Frontal cortex (tissue), 4 donors: ENCODE results near the gene RNU2-63P. TPM values are rescaled to one million over a fixed set of nuclear protein-coding genes. Genes with fewer than 3 reads are reported as not detected.
"Not testable (repeated sequence)": the region's sequence is repeated elsewhere in the genome, so short reads cannot be mapped to it uniquely, and the experiment has no call there.

ENCODE experiments used
- DNase-seq, 2 donors: peaks; one replicate each; pipeline ENCODE4 v3.0.0; 2012; ENCODE audit warnings: low spot score in 2 of 2
- FAIRE-seq: peaks from 2 replicates; lab custom pipeline; 2012; peaks lifted over from hg19 to GRCh38; lab: Jason Lieb, UNC
- total RNA-seq: library from RNA; depleted of rRNA; stranded (reverse); fragments of >200 nt; gene quantifications from one replicate; pipeline ENCODE4 v1.2.3, GENCODE V29; 2014
- donor health status: control.
- donor health status: control.
- donor health status: control.

The RNU2-63P gene
- total RNA-seq, 1 donor from 2014 or later, result not detected

- FAIRE-seq (no peak), DNase-seq (no peak)
These were observed 15.8 kb upstream of the RNU2-63P start for GRCh38 chr2:88032070-88032702.

DNA sequence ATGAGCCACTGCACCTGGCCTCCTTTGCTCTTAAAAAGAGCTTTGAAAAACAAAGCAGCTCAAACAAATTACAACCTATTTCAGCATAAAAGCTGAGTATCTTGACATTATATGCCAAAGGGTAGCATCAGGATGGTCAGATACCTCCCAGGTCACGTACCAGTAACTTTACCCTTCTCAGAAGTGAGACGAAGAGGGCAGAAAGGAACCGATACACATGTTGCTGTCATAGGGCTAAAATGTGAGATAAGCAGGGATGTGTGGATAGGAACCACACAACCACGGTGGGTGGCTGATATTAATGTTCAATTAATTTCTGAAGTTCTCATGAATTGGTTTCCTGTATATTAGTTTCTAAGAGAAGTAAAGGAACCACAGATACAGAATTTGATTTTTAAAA lies 12.6 kb upstream of the RNU2-63P start:
- no peak for DNase-seq
- no peak for FAIRE-seq

DNA sequence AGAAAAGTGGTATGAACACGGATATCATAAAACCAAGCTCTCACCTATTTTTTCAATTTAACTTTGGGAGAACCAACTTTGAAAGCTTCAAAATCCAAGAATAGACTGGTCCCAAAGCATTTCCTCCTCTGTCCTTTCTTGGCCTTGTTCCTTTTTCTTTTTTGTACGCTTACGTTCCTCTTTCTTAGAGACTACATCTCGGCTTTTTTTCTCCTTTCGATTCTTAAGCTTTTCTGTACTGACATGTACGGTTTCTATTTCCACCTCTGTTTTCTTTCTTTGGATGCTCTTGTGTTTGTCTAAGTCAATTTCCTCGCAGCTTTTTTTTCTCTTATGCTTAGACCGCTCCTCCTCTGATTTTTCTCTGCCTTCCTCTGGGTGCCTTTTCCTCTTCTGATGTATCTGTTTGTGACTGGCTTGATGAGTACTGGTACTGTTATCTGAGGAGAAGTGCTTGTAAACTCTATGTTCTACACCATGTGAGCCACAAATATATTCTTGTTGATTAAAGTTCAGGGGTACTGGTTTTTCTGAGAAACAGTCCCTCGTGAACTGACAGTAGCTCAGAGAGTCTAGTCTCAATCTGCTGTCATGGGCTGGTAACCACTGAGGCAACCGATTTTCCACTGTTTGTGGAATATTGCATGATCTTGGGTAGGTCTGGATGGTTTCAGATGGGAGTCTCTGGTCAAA lies 11.5 kb upstream of the RNU2-63P start:
- FAIRE-seq (no peak), DNase-seq (no peak)

GRCh38 chr2:88024509-88024908 lies 8.2 kb upstream of the RNU2-63P start:
- no peak for DNase-seq
- FAIRE-seq, result no peak

GRCh38 chr2:88022669-88022921 lies 6.2 kb upstream of the RNU2-63P start:
- no peak for FAIRE-seq
- no peak for DNase-seq

- no peak for FAIRE-seq
- DNase-seq, result no peak
These were observed 3.6 kb upstream of the RNU2-63P start for GRCh38 chr2:88019985-88020384.

DNA sequence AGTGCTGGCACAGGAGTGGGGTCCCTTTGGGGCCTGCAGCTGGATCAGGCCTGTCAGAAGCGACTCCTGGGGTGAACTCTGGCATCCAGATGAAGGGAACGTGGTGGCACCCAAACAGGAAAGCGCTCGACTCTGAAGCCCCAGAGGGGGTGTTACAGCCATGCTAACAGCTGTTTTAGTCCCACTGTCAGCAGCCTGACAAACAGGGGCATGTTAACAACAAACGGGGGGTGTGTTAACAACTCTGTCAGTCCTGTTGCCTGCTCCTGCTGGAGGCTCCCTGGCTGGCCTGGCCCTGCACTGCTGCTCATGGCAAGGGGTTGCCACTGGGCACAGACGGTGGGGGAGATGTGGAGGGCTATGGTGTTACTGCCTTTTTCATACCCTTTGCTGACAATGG lies 2.6 kb upstream of the RNU2-63P start:
- FAIRE-seq, result no peak

GRCh38 chr2:88018077-88018805 lies 1.9 kb upstream of the RNU2-63P start:
- not testable (repeated sequence) for DNase-seq, FAIRE-seq

More for the DNA sequence above, 2.6 kb upstream of the RNU2-63P start:
- no peak for DNase-seq

DNA sequence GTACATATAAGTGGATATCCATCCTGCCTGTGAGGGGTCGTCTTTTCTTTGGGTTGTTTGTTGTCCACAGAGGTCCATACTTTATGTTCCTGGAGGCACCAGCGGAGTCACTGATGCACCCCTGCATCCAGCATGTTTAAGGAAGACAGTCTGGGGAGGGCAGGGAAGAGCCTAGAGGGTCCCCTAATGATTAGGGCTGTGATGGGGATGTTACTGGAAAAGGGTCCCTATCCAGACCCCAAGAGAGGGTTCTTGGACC lies 1.4 kb upstream of the RNU2-63P start:
- DNase-seq, FAIRE-seq: not testable (repeated sequence)

DNA sequence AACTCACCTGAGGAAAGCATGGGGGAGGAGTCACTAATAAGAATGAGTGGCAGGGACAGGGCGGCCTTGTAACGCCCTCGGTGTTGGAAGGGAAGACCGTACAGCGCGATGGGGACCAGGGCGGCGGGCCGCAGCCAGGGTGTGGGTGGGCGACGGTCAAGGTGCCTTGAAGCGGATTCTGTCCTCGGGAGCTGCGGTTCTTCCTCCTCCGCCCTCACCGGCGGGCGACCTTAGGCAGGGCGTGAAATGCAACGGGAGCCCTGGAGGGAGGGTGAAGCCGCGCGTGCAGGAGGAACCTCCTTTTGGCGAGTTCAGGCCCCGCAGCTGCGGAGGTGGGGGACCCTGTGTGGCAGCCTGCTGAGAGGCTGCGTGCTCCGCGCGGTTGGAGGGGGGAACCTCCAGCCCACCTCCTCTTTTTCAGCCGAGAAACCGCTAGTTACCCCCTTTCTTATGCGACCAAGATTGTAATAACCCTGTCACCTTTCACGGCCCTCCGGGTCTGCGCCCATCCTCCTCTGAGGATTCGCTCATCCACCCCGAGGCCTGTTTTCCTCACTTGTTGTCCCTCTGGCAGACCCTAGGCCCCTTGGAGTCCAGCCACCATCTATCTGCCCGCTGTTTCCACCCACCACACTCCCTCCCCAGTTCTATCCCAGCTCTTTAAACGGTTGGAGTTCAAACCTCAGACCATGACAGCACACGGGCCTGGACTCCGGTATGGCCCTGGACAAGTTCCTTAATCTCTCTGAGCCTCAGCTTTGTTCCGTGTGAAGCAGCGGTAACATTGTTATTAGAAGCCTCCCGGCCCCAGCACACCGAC lies 823 bp upstream of the RNU2-63P start:
- no peak for FAIRE-seq
- DNase-seq, result no peak

GRCh38 chr2:88011011-88011410 lies 5.3 kb downstream of the RNU2-63P start:
- FAIRE-seq (peak; percentile 37), DNase-seq (no peak)

DNA sequence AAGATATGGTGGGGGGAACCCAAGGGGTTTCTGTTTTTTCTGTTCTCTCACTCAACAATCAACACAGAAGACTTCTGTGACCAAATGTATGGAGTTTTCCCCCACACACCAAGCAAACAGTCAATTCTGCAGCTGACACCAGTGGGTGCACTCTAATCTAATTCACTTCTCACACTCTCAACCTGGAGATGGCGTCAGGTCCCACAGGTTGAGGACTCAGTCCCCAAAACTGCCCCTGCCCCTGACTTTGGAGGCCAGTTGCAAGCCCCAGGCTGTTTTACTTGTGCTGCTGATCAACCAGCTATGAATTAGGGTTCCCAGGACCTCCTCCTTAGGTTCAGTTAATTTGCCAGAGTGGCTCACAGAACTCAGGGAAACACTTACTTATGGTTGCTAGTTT lies 6.2 kb downstream of the RNU2-63P start:
- no peak for FAIRE-seq

GRCh38 chr2:88006912-88007439 lies 9.4 kb downstream of the RNU2-63P start:
- FAIRE-seq (no peak), DNase-seq (no peak)

More for the DNA sequence above, 6.2 kb downstream of the RNU2-63P start:
- DNase-seq, result no peak

DNA sequence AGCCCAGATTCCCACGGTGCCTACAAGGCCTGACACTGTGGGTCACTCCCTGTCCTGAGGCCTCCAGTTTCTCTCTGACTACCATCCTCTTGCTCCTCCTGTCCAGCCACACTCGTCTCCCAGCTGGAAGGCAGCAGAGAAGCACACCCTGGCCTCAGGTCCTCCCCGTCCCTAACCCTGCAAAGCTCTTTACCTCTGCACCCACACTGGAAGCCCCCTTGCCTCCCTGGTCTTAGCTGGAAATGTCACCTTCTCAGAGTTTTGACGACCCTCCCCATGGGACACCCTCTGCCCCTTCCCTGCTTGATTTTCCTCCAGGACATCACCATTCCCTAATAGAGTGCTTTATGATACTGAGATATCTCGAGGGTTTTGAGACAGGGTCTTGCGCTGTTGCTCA lies 10.6 kb downstream of the RNU2-63P start:
- no peak for FAIRE-seq

DNA sequence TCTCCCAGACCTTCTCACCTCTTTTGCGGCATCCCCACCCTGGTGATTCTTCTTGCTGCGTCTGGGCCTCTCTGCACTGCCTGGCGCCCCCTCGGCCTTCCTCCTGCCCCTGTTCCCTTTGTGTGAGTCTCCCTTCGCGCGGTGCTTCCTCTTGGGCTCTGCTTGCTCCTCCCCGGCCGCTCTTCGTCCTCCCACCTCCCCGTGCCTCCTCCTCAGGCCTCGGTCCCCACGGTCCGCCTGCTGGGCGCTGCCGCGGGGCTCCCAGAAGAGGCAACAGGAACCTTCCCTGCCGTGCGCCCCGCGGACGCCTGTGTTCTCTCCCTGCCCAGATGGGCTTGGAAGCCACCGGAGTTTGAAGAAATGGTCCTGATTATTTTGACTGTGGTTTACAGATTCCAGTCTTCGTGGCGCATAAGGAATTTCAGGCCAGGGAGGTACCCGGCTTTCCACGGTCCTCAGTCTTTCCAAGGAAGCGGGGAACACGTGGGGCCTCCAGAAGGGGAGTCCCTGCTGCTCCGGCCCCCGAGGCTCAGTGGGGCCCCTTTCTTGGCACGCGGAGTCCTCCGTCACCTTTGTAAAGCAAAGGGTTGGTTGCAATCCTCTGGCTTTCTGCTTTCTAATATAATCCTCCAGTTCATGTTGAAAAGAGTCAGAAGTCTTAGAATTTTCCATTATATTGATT lies 13.1 kb downstream of the RNU2-63P start:
- DNase-seq (no peak), FAIRE-seq (no peak)

More for the DNA sequence above, 10.6 kb downstream of the RNU2-63P start:
- no peak for DNase-seq

GRCh38 chr2:88002359-88002707 lies 14.0 kb downstream of the RNU2-63P start:
- peak; percentile 28 for FAIRE-seq
- no peak for DNase-seq

- DNase-seq, FAIRE-seq: not testable (repeated sequence)
These were observed 15.9 kb downstream of the RNU2-63P start for GRCh38 chr2:88000474-88000873.

GRCh38 chr2:87996570-87996969 lies 19.8 kb downstream of the RNU2-63P start:
- DNase-seq (no peak), FAIRE-seq (no peak)

DNA sequence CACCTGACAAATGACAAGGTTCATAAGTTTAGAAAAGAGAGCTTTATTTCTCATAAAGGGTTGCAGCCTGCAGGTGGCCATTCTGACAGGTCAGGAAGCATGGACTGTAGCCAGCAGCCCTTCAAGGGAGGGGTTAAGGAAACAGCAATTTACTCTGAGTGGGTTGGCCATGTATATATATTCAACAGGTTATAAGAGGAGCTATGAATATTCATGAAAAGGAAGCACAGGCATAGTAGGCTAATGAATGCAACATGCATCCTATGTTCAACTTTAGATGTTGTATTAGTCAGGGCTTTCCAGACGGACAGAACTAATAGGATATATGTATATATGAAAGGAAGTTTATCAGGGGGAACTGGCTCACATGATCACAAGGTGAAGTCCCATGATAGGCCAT lies 20.6 kb downstream of the RNU2-63P start:
- no peak for FAIRE-seq

GRCh38 chr2:87994304-87994850 lies 22.0 kb downstream of the RNU2-63P start:
- FAIRE-seq, DNase-seq: not testable (repeated sequence)

More for the DNA sequence above, 20.6 kb downstream of the RNU2-63P start:
- DNase-seq, result no peak
